Fibroblast of pulmonary artery (primary cell): Measurements from ENCODE around the gene GLI3.

Source experiments
- DNase-seq: peaks from one replicate; pipeline ENCODE4 v3.0.0-alpha.2; 2010; ENCODE audit warnings: low read depth
- H3K4me3 ChIP-seq: replicated peaks from 2 replicates; pipeline ENCODE4 v1.5.1; 2011; ENCODE audit warnings: low read depth, mild to moderate bottlenecking, control low read depth, low read length, moderate library complexity
- CTCF ChIP-seq: IDR thresholded peaks from 2 replicates; pipeline ENCODE4 v1.5.1; 2011; ENCODE audit warnings: mild to moderate bottlenecking, control low read depth, low read length, inconsistent platforms; ENCODE audit errors: missing control alignments

Gene GLI3

GRCh38 chr7:42208572-42208971 is 28.4 kb downstream of the GLI3 start:
- no peak overlapping the region for H3K4me3 ChIP-seq
- DNase-seq = no peak
- no peak for TF ChIP-seq CTCF

- DNase-seq = no peak
- TF ChIP-seq CTCF = no peak
- H3K4me3 ChIP-seq = no peak overlapping the region
These were observed 29.6 kb downstream of the GLI3 start for GRCh38 chr7:42207420-42207819.

- DNase-seq = no peak
- H3K4me3 ChIP-seq = no peak overlapping the region
- TF ChIP-seq CTCF = no peak
These were observed 33.7 kb downstream of the GLI3 start for GRCh38 chr7:42203336-42203735.

GRCh38 chr7:42202601-42203000 is 34.4 kb downstream of the GLI3 start:
- H3K4me3 ChIP-seq = no peak overlapping the region
- no peak for DNase-seq
- TF ChIP-seq CTCF = no peak

GRCh38 chr7:42198974-42199668 is 37.9 kb downstream of the GLI3 start:
- no peak for TF ChIP-seq CTCF
- DNase-seq = no peak
- no peak overlapping the region for H3K4me3 ChIP-seq

- no peak overlapping the region for H3K4me3 ChIP-seq
- DNase-seq = no peak
- TF ChIP-seq CTCF = no peak
These were observed 38.7 kb downstream of the GLI3 start for GRCh38 chr7:42198296-42198695.

GRCh38 chr7:42197451-42197850 is 39.6 kb downstream of the GLI3 start:
- TF ChIP-seq CTCF = no peak
- no peak overlapping the region for H3K4me3 ChIP-seq
- peak; percentile 39 for DNase-seq
